IMR-90 (cell line): ENCODE results near the gene TINAGL1.

Experiments used
- BHLHE40 ChIP-seq: fragments of 150-350 bp; IDR thresholded peaks from 2 replicates; pipeline ENCODE4 v1.6.1; 2016; ENCODE audit warnings: mild to moderate bottlenecking, low read depth, low read length
- CEBPB ChIP-seq: IDR thresholded peaks from 2 replicates; pipeline ENCODE4 v1.6.1; 2012; ENCODE audit warnings: low read depth, low read length, improper control_type of control experiment
- CHD1 ChIP-seq: IDR thresholded peaks from 2 replicates; pipeline ENCODE4 v1.6.1; 2012; ENCODE audit warnings: low read depth, low read length, improper control_type of control experiment
- MAZ ChIP-seq: IDR thresholded peaks from 2 replicates; pipeline ENCODE4 v1.6.1; 2012; ENCODE audit warnings: low read depth, mild to moderate bottlenecking, low read length, improper control_type of control experiment, moderate library complexity, borderline replicate concordance
- POLR2A ChIP-seq: IDR thresholded peaks from 2 replicates; pipeline ENCODE4 v1.6.1; 2012; ENCODE audit warnings: mild to moderate bottlenecking, low read depth, low read length
- RAD21 ChIP-seq: IDR thresholded peaks from 2 replicates; pipeline ENCODE4 v1.6.1; 2012; ENCODE audit warnings: low read length, improper control_type of control experiment
- RCOR1 ChIP-seq: IDR thresholded peaks from 2 replicates; pipeline ENCODE4 v1.6.1; 2012; ENCODE audit warnings: mild to moderate bottlenecking, low read length, improper control_type of control experiment; ENCODE audit not compliant: insufficient replicate concordance
- RFX5 ChIP-seq: IDR thresholded peaks from 2 replicates; pipeline ENCODE4 v1.8.0; 2012; ENCODE audit warnings: low read depth, mild to moderate bottlenecking, low read length, moderate library complexity
- SMC3 ChIP-seq: fragments of 150-350 bp; IDR thresholded peaks from 2 replicates; pipeline ENCODE4 v1.6.1; 2016; ENCODE audit warnings: low read depth, mild to moderate bottlenecking, antibody characterized with exemption, low read length, moderate library complexity
- TF ChIP-seq, protein P1 (sequence below): conservative IDR thresholded peaks from 2 replicates; pipeline ENCODE4 v1.5.1; 2012; ENCODE audit warnings: mild to moderate bottlenecking, low read depth, low read length, improper control_type of control experiment

GRCh38 chr1:31532173-31532572 lies 44.1 kb upstream of the TINAGL1 start:
- TF ChIP-seq, protein P1, sequence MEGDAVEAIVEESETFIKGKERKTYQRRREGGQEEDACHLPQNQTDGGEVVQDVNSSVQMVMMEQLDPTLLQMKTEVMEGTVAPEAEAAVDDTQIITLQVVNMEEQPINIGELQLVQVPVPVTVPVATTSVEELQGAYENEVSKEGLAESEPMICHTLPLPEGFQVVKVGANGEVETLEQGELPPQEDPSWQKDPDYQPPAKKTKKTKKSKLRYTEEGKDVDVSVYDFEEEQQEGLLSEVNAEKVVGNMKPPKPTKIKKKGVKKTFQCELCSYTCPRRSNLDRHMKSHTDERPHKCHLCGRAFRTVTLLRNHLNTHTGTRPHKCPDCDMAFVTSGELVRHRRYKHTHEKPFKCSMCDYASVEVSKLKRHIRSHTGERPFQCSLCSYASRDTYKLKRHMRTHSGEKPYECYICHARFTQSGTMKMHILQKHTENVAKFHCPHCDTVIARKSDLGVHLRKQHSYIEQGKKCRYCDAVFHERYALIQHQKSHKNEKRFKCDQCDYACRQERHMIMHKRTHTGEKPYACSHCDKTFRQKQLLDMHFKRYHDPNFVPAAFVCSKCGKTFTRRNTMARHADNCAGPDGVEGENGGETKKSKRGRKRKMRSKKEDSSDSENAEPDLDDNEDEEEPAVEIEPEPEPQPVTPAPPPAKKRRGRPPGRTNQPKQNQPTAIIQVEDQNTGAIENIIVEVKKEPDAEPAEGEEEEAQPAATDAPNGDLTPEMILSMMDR: no peak
- TF ChIP-seq CHD1 (no peak), RAD21 (no peak), RCOR1 (no peak), POLR2A (no peak), RFX5 (no peak), SMC3 (no peak), CEBPB (no peak), BHLHE40 (no peak), MAZ (no peak)
